HG03175 (cell line): ENCODE measurements around the gene REST.
A peak's percentile ranks its signal among the peaks of the same experiment; 100 is the strongest.
"Not testable (repeated sequence)": the region's sequence is repeated elsewhere in the genome, so short reads cannot be mapped to it uniquely, and the experiment has no call there.

ENCODE experiments used
- ATAC-seq: cut with Tn5 transposase; IDR thresholded peaks from one replicate; pipeline ENCODE4 v1.9.1; 2021; ENCODE audit warnings: mild to moderate bottlenecking, moderate library complexity; ENCODE audit not compliant: unreplicated experiment

Gene REST

DNA sequence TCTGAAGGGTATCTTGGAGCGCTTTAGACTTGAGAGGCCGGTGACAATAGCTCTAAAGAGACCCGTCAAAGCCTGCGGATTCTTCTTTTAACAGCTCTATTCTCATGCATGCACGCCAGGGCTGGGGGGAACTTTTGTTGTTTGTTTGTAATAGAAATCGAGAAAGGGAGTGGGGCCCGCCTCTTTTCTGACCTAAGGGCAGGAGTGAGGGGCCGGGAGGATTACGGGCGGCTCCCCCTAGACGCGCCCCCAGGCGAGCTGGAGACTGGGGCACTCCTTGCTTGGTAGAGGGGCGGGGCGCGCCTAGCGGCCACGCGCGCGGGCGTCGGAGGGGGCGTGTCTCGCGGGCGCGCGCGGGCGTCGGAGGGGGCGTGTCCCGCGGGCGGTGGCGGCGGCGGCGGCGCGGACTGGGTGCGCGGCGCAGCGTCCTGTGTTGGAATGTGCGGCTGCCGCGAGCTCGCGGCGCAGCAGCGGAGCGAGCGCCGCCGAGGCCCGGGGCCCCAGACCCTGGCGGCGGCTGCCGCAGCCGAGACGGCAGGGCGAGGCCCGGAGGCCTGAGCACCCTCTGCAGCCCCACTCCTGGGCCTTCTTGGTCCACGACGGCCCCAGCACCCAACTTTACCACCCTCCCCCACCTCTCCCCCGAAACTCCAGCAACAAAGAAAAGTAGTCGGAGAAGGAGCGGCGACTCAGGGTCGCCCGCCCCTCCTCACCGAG, at the start of gene REST:
REST (plus strand) TSS at position 412 of the 717 bp plus-strand sequence. CDS start 2,739 bp downstream, outside the sequence.
- ATAC-seq = peak; percentile 50

DNA sequence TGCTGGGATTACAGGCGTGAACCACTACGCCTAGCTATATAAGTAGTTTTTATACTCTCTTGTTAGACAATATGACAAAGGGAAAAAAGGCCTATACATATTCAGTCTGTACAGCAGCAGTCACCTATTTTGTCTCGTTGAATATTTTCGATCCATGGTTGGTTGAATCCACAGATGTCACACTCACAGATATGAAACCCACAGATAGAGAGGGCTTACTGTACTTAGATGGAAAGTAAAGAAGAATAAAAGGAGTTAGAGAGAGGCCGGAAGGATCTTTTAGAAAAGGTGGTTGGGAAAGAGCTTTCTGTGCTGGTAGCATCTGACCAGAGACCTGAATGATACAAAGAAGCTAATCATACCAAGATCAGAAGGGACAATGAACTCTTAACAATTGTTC, 47.9 kb upstream of the REST start:
- ATAC-seq = peak; percentile 39

DNA sequence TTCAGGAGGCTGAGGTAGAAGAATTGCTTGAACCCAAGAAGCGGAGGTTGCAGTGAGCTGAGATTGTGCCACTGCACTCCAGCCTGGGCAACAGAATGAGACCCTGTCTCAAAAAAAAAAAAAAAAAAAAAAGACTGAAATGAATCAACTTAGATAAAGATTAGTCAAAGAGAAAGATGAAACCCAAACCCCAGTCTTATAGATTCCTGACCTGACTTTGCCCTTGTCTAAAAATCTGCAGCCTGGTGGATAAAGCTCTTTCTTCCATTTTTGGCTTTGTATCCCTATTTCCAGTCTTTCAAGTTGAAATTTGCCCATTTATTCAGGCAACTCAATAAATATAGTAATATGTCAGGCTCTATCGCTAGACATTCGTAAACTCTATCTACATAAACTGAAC, 46.9 kb upstream of the REST start:
- peak; percentile 38 for ATAC-seq

- no peak for ATAC-seq
These were observed 46.3 kb upstream of the REST start for GRCh38 chr4:56861360-56861759.

DNA sequence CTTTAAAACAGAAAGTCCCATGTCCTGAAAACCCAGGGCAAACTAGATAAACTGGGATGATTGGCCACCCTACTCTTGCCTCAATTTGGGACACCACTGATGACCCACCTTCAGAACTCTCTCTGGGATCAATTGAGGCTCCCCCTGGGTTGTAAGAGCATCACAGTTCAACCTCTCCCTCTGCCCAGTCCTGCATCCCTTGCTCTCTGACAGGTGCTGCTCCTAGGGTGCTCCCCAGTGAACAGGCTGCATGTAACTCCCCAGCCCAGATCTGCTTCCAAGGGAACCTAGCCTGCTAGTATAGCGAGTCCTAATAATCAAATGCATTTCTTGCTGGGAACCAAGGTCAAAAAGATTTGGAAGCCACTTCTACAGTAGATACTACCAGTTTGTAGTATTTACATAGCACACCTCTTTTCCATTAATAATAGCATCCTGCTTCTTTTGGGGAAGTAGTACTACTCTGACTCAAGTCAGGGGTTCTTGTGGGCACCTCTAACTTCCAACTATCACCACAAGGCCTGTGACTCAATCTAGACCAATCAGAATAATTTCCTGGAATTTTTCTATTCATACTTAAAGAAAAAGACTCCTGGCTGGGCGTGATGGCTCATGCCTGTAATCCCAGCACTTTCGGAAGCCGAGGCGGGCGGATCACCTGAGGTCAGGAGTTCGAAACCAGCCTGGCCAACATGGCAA, 44.1 kb upstream of the REST start:
- ATAC-seq = peak; percentile 52

DNA sequence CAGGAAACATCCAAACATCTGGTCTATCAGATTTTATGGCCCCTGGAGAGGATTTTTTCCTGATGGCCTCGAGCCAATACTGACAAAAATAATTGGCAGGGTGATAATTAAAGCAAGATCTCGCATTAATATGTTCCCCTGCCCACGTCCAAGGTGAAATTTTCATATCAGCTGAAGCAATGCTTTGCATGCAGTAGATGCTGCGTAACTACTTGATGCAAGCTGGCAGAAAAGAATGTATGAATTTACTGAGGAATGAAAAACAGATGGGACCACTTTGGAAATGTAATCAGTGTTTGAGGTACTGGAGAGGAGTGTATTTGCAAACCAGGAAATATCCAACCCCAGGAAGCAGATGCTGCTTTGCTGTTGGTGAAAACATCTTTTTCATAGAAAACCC, 36.8 kb upstream of the REST start:
- no peak for ATAC-seq

- ATAC-seq = no peak
These were observed 36.3 kb upstream of the REST start for GRCh38 chr4:56871371-56871866.

GRCh38 chr4:56874166-56874565, 33.5 kb upstream of the REST start:
- ATAC-seq = no peak

- no peak for ATAC-seq
These were observed 32.8 kb upstream of the REST start for GRCh38 chr4:56874923-56875322.

- ATAC-seq = no peak
These were observed 31.4 kb upstream of the REST start for GRCh38 chr4:56876264-56876663.

DNA sequence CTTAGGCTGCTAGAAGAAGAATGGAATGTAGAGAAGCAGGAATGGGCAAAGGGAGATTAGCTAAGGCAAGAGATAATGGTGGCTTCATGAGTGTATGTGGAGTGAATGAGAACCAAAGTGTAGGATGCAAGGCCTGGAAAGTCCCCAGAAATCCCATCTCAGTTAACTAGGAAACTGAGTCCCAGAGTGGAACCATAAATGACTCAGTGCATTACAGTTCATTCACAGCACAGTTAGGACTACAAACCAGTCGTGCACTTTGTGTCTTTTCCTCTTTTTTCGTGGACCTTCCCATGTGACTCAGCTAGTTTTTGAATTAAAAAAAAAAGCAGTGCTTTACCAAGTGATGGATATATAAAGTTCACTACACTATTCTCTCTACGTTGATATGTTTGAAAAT, 27.7 kb upstream of the REST start:
- ATAC-seq = no peak

DNA sequence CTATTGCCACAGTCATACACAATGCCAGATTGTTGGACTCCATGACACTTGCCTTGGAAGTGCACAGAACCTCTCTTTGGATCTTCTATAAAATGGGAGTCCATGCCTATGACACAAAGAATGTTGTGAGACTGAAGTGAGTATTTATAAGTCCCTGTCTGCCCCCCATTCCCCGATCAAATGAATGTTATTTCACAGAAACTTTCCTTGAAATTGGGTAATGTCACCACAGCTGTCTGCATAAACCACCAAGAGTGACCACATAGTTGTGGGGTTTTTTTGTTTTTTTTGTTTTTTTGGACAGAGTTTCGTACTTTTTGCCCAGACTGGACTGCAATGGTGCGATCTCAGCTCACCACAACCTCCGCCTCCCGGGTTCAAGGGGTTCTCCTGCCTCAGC, 27.1 kb upstream of the REST start:
- no peak for ATAC-seq

DNA sequence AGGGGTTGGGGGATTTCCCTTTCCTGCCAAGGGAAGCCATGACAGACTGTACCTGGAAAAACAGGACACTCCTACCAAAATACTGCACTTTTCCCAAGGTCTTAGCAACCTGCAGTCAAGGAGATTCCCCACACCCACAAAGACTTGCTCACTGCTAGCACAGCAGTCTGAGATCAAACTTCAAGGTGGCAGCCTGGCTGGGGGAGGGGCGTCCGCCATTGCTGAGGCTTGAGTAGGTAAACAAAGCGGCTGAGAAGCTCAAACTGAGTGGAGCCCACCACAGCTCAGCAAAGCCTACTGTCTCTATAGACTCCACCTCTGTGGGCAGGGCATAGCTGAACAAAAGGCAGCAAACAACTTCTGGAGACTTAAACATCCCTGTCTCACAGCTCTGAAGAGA, 23.2 kb upstream of the REST start:
- ATAC-seq = not testable (repeated sequence)

DNA sequence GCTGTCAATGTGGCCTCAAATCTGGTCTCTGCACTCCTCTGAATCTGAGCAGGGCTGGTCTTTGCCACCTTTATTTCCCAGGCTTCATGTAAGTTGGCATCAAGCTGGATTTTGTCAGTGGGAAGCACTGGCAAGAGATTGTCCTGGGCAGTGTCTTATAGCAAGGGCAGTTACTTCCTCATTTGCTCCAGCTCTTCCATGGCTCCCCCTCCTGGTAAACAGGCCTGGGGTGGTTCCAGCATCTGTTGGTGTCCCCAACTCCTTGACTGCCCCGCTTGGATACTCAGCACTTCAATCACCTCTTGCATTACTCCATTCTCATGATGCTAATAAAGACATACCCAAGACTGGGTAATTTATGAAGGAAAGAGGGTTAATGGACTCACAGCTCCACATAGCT, 15.0 kb upstream of the REST start:
- ATAC-seq = no peak

GRCh38 chr4:56897842-56898241, 9.9 kb upstream of the REST start:
- ATAC-seq = not testable (repeated sequence)

DNA sequence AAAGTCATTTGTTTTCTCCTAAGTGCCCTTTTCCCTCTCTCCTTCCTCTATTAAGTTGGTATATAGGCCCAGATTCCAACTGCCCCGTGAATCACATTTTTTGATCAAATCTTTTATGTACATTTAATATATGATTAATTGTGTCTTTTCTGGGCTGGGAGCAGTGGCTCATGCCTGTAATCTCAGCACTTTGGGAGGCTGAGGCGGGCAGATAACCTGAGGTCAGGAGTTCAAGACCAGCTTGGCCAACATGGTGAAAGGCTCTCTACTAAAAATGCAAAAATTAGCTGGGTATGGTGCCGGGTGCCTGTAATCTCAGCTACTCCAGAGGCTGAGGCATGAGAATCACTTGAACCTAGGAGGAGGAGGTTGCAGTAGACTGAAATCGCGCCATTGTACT, 7.5 kb upstream of the REST start:
- ATAC-seq = not testable (repeated sequence)

- no peak for ATAC-seq
These were observed 5.0 kb upstream of the REST start for GRCh38 chr4:56902703-56903102.

DNA sequence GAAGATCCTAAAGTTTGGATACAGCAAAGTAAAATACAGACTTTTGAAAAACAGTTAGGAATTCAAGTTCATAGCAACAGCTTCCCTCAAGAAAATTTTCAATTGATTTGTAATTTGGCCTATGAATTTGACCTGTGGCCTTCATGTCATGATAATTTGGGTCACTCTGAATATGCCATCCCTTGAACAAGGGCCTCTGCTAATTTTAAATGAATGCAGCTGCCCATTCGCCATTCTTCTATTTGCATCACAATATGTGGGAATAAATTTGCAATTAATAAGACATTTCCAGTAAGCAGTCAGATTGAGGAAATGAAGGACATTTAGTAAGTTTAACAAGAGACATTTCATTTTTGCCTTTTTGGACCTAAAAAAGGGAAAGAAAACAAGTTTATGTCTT, 1.9 kb upstream of the REST start:
- ATAC-seq = no peak

DNA sequence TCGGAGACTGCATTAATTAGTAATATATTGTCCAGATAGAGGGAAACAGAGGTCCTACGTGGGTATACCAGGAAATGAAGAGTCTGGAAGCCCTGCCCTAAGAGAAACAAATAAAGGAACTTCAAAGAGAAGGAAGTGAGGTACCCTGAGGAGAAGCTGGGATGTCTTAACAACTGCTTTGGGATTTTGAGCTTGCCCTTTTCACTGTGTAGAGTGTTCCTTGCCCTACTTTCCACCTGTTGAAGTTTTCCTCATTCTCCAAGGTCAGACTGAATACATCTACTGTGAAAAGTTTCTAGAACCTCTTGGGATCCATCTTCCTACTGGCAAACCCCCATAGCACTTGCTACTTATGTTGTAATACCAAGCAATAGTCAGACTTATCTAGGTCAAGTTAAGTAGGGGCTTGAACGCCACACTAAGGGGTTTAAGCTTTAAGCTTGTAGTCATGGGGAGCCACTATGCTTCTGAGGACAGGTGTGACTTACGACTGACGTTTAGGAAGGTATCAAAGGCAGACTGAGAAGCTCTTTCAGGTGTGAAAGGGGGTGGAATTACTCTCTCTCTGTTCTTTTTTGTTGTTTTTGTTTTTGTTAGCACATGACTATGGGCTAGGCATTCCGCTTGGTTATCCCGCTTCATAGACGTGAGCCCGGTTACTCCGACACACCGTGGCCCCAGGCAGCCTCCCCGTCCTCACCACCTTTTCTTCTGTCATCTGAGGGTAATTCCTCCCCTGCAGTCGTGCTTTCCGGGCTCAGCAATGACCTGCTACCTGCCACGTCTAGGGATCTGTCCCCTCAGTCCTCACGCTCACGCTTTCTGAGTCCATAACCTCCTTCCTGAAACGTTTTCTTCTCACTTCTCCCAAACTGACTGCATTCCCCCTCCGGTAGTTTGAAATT, 959 bp upstream of the REST start:
- no peak for ATAC-seq

DNA sequence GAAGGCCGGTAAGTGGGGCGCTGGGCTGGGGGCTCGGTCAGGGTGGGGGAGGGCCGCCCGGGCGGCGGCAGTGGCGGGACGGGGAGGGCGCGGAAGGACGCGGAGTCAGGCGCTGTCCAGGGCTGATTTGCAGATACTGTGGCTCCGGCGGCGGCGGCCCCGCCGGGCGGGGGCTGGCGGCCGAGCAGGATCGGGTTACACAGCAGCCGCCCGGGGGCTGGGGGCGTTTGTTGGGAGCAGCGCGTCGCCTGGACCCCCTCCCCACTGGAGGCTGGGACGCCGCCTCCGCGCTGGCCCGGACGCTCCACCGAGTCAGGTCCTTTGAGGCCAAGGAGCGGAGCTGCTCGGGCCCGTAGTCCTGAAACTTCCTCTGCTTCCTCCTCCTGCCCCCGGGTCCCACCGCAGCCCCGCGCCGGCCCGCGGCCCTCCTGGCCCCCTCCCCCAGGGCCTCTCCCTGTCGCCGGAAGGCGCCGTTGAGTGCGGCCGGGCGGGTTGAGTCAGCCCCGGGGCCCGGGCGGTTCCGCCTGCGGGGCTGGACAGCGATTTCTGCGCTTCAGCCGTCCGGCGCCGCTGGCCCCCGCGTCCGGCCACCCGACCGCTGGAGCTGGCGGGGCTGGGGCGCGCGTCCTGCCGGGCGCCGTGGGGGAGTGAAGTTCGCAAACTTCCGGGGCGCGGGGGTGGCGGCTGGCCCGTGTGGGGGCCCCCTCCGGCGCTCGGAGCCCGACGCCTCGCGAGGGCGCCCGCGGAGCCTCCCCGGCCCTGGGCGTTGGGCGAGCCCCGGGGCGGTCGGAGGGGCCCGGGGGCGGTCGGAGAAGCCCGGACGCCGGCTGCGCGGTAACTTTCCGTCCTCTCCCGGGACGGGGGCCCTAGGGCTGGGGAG, 746 bp downstream of the REST start:
- peak; percentile 61 for ATAC-seq
